ENCODE measurements around the gene DAAM1. TPM values are rescaled to one million over a fixed set of nuclear protein-coding genes. Genes with fewer than 3 reads are reported as not detected.

Gene DAAM1
- total RNA-seq, 1 experiment from 2014 or later: 30.4 TPM

GRCh38 chr14:59360923-59361794, 172.7 kb downstream of the DAAM1 start:
- H3K36me3 Mint-ChIP-seq: no peaks in the 10 kb centered on the region; the same call in 1 of the 2 replicates
- H3K9me3 Mint-ChIP-seq: no peaks in the 10 kb centered on the region
- ATAC-seq (no peak; the same call in 1 of the 2 replicates), DNase-seq (ENCODE audit: low spot score) (no peak)
- POLR2A ChIA-PET: no interaction called here
- H3K4me3 Mint-ChIP-seq: no peak overlapping the region
- no peaks in the 10 kb centered on the region for H3K27me3 Mint-ChIP-seq (ENCODE audit: low read depth)
- CTCF ChIA-PET: no interaction called here
- 0 out of 2 replicates have a peak overlapping the region, but pooled peaks have one; percentile 16 for H3K27ac Mint-ChIP-seq
- TF ChIP-seq GTF2I (CRISPR knock-in tag; conservative IDR thresholded peaks at IDR 0.05): no peak
- no peak for TF ChIP-seq MXD4 (CRISPR knock-in tag; IDR thresholded peaks at IDR 0.05; ENCODE audit: borderline replicate concordance)
- TF ChIP-seq E2F4 (CRISPR knock-in tag; IDR thresholded peaks at IDR 0.05; ENCODE audit: borderline replicate concordance, low read depth): no peak
- TF ChIP-seq TP53 (CRISPR knock-in tag; IDR thresholded peaks at IDR 0.05): no peak
- no peak for TF ChIP-seq GRHL2 (CRISPR knock-in tag; IDR thresholded peaks at IDR 0.05; ENCODE audit: insufficient replicate concordance, severe bottlenecking)
- no peak for TF ChIP-seq TCF7 (CRISPR knock-in tag; IDR thresholded peaks at IDR 0.05; ENCODE audit: low read depth)
- TF ChIP-seq CREB1 (CRISPR knock-in tag; IDR thresholded peaks at IDR 0.05): no peak
- no peak for TF ChIP-seq HMGA2 (CRISPR knock-in tag; IDR thresholded peaks at IDR 0.05)
- TF ChIP-seq SOX15 (CRISPR knock-in tag; IDR thresholded peaks at IDR 0.05): no peak
- TF ChIP-seq ZNF317 (CRISPR knock-in tag; IDR thresholded peaks at IDR 0.05; ENCODE audit: borderline replicate concordance, low read depth): no peak
- TF ChIP-seq, protein P1, sequence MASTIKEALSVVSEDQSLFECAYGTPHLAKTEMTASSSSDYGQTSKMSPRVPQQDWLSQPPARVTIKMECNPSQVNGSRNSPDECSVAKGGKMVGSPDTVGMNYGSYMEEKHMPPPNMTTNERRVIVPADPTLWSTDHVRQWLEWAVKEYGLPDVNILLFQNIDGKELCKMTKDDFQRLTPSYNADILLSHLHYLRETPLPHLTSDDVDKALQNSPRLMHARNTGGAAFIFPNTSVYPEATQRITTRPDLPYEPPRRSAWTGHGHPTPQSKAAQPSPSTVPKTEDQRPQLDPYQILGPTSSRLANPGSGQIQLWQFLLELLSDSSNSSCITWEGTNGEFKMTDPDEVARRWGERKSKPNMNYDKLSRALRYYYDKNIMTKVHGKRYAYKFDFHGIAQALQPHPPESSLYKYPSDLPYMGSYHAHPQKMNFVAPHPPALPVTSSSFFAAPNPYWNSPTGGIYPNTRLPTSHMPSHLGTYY (CRISPR knock-in tag; IDR thresholded peaks at IDR 0.05): no peak
- TF ChIP-seq NFE2L1 (CRISPR knock-in tag; IDR thresholded peaks at IDR 0.05): no peak
- peaks cover 14% of the 10 kb centered on the region for H3K4me1 Mint-ChIP-seq

GRCh38 chr14:59362513-59362912, 174.0 kb downstream of the DAAM1 start:
- peaks cover 9% of the 10 kb centered on the region for H3K4me1 Mint-ChIP-seq
- no peaks in the 10 kb centered on the region; the same call in 1 of the 2 replicates for H3K36me3 Mint-ChIP-seq
- no peak overlapping the region for H3K4me3 Mint-ChIP-seq
- no peak overlapping the region for H3K27ac Mint-ChIP-seq
- POLR2A ChIA-PET: no interaction called here
- CTCF ChIA-PET: no interaction called here
- ATAC-seq (no peak), DNase-seq (ENCODE audit: low spot score) (no peak)
- no peaks in the 10 kb centered on the region for H3K27me3 Mint-ChIP-seq (ENCODE audit: low read depth)
- TF ChIP-seq TEAD4 (CRISPR knock-in tag; IDR thresholded peaks at IDR 0.05): no peak
- no peaks in the 10 kb centered on the region for H3K9me3 Mint-ChIP-seq

- TF ChIP-seq CREB1 (CRISPR knock-in tag; IDR thresholded peaks at IDR 0.05) (no peak), JAZF1 (CRISPR knock-in tag; IDR thresholded peaks at IDR 0.05) (no peak)
- TF ChIP-seq, protein P1 (CRISPR knock-in tag; IDR thresholded peaks at IDR 0.05): no peak
- Mint-ChIP-seq H3K27me3 (ENCODE audit: low read depth) (no peaks in the 10 kb centered on the region), H3K27ac (0 out of 2 replicates have a peak overlapping the region, but pooled peaks have one; percentile 19), H3K4me1 (no peaks in the 10 kb centered on the region), H3K9me3 (no peaks in the 10 kb centered on the region), H3K4me3 (no peak overlapping the region), H3K36me3 (peaks cover 3% of the 10 kb centered on the region)
- CTCF ChIA-PET: no interaction called here
- ATAC-seq: no peak
- POLR2A ChIA-PET: no interaction called here
- DNase-seq (ENCODE audit: low spot score): no peak
Measured at GRCh38 chr14:59363531-59364226, 175.2 kb downstream of the DAAM1 start.
